H1 (cell line): ENCODE measurements around the gene SANBR. TPM values are rescaled to one million over a fixed set of nuclear protein-coding genes. Genes with fewer than 3 reads are reported as not detected.

Experiments used
- CBX8 ChIP-seq: fragments of 300-800, 300-1000 bp; sonication (generic); IDR thresholded peaks from 2 replicates; pipeline ENCODE4 v1.7.1; 2016; ENCODE audit warnings: low read depth, low read length, borderline replicate concordance
- CREB1 ChIP-seq: IDR thresholded peaks from 2 replicates; pipeline ENCODE4 v1.6.1; 2012; ENCODE audit warnings: inconsistent platforms
- HDAC6 ChIP-seq: IDR thresholded peaks from one replicate; pipeline ENCODE4 v1.7.1; 2012; ENCODE audit warnings: low read depth, mild to moderate bottlenecking, inconsistent platforms, low read length, moderate library complexity
- KDM5A ChIP-seq: fragments of 200-600 bp; IDR thresholded peaks from 2 replicates; pipeline ENCODE4 v1.7.1; 2012; ENCODE audit warnings: mild to moderate bottlenecking, low read length, inconsistent platforms, mixed read lengths
- MAFK ChIP-seq: IDR thresholded peaks from 2 replicates; pipeline ENCODE4 v1.6.1; 2012; ENCODE audit warnings: low read depth, mild to moderate bottlenecking, improper control_type of control experiment, low read length
- POLR2A ChIP-seq, 2 experiments: IDR thresholded peaks; 1 replicate in 1 of 2; 2 replicates in 1 of 2; pipeline ENCODE4 v1.6.1; 2011; ENCODE audit warnings: low read depth in 2 of 2, low read length in 2 of 2, mild to moderate bottlenecking in 2 of 2; ENCODE audit errors: control extremely low read depth in 1 of 2
- POLR2AphosphoS5 ChIP-seq: IDR thresholded peaks from 2 replicates; pipeline ENCODE4 v1.6.1; 2011; ENCODE audit warnings: low read depth, low read length
- SIRT6 ChIP-seq: IDR thresholded peaks from one replicate; pipeline ENCODE4 v1.7.1; 2012; ENCODE audit warnings: low read length, inconsistent platforms
- polyA plus RNA-seq, 7 experiments: library from polyadenylated mRNA; depleted of rRNA in 3 of 7; stranded (reverse) in 5 of 7; unstranded in 2 of 7; fragments of >200 nt in 5 of 7; fragments of 200-250 nt in 2 of 7; gene quantifications; 1 replicate in 5 of 7; 2 replicates in 1 of 7; 4 replicates in 1 of 7; pipeline versions ENCODE4 v1.2.1 to v1.2.3, GENCODE V29; 2011 to 2013; ENCODE audit warnings: missing spikeins in 2 of 7, mixed read lengths in 2 of 7
- total RNA-seq: library from RNA; stranded (reverse); fragmentation: NEBNext Ultra II Directional; extraction: Animal tissue kit (Norgen Biotek cat#: 25700); gene quantifications from 2 replicates; pipeline ENCODE4 v1.2.1, GENCODE V29; 2021
- TF ChIP-seq, protein P1 (sequence below): IDR thresholded peaks from 2 replicates; pipeline ENCODE4 v1.6.1; 2012; ENCODE audit warnings: inconsistent platforms

The SANBR gene
- total and polyA plus RNA-seq, 2 of the 8 experiments (the other 6 are each of a cell fraction or from before 2014, with no cell fraction given): 3.4 to 12.1 TPM

DNA sequence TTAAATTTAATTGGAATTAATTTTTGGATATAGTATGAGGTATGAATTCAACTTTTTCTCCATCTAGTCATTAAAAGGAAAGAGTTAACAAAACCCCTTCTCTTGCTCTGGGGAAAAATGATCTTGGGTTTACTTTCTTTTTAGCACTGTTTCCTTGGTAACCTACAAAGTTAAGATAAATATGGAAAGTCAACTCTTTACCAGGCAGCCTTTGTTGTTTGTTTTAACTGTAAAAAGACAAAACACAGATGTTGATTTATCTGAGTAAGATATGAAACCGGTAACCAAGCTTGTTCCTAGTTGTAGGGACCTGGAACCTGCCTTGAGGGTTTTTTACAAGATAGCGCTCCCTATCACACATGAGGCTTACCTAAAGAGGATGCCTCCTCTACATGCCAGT lies 10.1 kb upstream of the SANBR start (continued):
- no peak for TF ChIP-seq HDAC6
- no peak for TF ChIP-seq POLR2A (IDR thresholded peaks at IDR 0.05; ENCODE audit: control extremely low read depth in 1 of 2, low read depth in 2 of 2, low read length in 2 of 2)
- no peak for TF ChIP-seq MAFK
- TF ChIP-seq CBX8: no peak
- no peak for TF ChIP-seq KDM5A
- TF ChIP-seq, protein P1, sequence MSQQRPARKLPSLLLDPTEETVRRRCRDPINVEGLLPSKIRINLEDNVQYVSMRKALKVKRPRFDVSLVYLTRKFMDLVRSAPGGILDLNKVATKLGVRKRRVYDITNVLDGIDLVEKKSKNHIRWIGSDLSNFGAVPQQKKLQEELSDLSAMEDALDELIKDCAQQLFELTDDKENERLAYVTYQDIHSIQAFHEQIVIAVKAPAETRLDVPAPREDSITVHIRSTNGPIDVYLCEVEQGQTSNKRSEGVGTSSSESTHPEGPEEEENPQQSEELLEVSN: no peak
- no peak for TF ChIP-seq CREB1
- no peak for TF ChIP-seq POLR2AphosphoS5
- no peak for TF ChIP-seq SIRT6
- TF ChIP-seq, all 59 proteins: peak for 0
